H1 (cell line): Measurements from ENCODE around the gene NTN1. TPM values are rescaled to one million over a fixed set of nuclear protein-coding genes. Genes with fewer than 3 reads are reported as not detected.
"Not testable (repeated sequence)": the region's sequence is repeated elsewhere in the genome, so short reads cannot be mapped to it uniquely, and the experiment has no call there.

ENCODE experiments used
- CTCF ChIA-PET: fragments of 300-600 bp; sonication (Branson Sonifier 250); formaldehyde crosslinking; loops from one replicate; lab custom pipeline; 2021; ENCODE audit not compliant: partially characterized antibody; lab: Charles Lee
- POLR2A ChIA-PET: fragments of 300-600 bp; sonication (Branson Sonifier 250); formaldehyde crosslinking; loops from one replicate; lab custom pipeline; 2021; ENCODE audit warnings: inconsistent platforms; ENCODE audit not compliant: partially characterized antibody; lab: Charles Lee
- DNase-seq, 2 experiments: peaks; one replicate each; pipeline versions ENCODE4 v3.0.0 to v3.0.0-alpha.2; 2010 to 2022; ENCODE audit warnings: low spot score in 2 of 2, low read depth in 1 of 2, mixed read lengths in 1 of 2
- FAIRE-seq: peaks from 2 replicates; lab custom pipeline; 2011; peaks lifted over from hg19 to GRCh38; lab: Jason Lieb, UNC
- H2AFZ ChIP-seq: 2 replicates; pipeline ENCODE4 v1.8.1; 2012; ENCODE audit warnings: low read length, inconsistent platforms
- H2AK5ac ChIP-seq: 2 replicates; pipeline ENCODE4 v1.6.1; 2013; ENCODE audit warnings: low read depth, low read length
- H2BK120ac ChIP-seq: replicated peaks from 2 replicates; pipeline ENCODE3; 2013; ENCODE audit warnings: low read depth, low read length, inconsistent platforms
- H2BK12ac ChIP-seq: 2 replicates; pipeline ENCODE4 v1.6.1; 2013; ENCODE audit warnings: low read depth, low read length
- H2BK15ac ChIP-seq: 2 replicates; pipeline ENCODE4 v1.6.1; 2013; ENCODE audit warnings: low read length
- H2BK20ac ChIP-seq: 2 replicates; pipeline ENCODE4 v1.6.1; 2013; ENCODE audit warnings: low read length
- H2BK5ac ChIP-seq: 2 replicates; pipeline ENCODE4 v1.6.1; 2013; ENCODE audit warnings: low read depth, low read length
- H3K14ac ChIP-seq: 2 replicates; pipeline ENCODE4 v1.6.1; 2013; ENCODE audit warnings: inconsistent platforms; ENCODE audit not compliant: insufficient read length
- H3K18ac ChIP-seq: 2 replicates; pipeline ENCODE4 v1.6.1; 2013; ENCODE audit warnings: low read length; ENCODE audit errors: extremely low read depth
- H3K23ac ChIP-seq: 2 replicates; pipeline ENCODE4 v1.6.1; 2013; ENCODE audit warnings: inconsistent platforms; ENCODE audit not compliant: insufficient read length
- H3K23me2 ChIP-seq: 2 replicates; pipeline ENCODE4 v1.6.1; 2013; ENCODE audit warnings: low read depth, low read length
- H3K27ac ChIP-seq: 2 replicates; pipeline ENCODE4 v1.6.1; 2011; ENCODE audit warnings: low read depth, low read length, inconsistent platforms
- H3K27me3 ChIP-seq, 4 experiments: replicated peaks in 1 of 4; 1 replicate in 1 of 4; 2 replicates in 3 of 4; pipeline versions ENCODE4 v1.6.1 to v1.8.1; 2011 to 2013; ENCODE audit warnings: low read length in 3 of 4, mild to moderate bottlenecking in 3 of 4, inconsistent platforms in 2 of 4, mixed read lengths in 2 of 4, moderate library complexity in 1 of 4; ENCODE audit not compliant: control insufficient read depth in 3 of 4, insufficient read depth in 3 of 4; ENCODE audit errors: extremely low read depth in 1 of 4
- H3K36me3 ChIP-seq, 4 experiments: 2 replicates each; pipeline versions ENCODE4 v1.6.1 to v1.8.1; 2011 to 2013; ENCODE audit warnings: mild to moderate bottlenecking in 4 of 4, low read length in 3 of 4, moderate library complexity in 2 of 4, control low read depth in 1 of 4, inconsistent platforms in 1 of 4; ENCODE audit not compliant: insufficient read depth in 4 of 4, control insufficient read depth in 2 of 4
- H3K4ac ChIP-seq: replicated peaks from 2 replicates; pipeline ENCODE3; 2013; ENCODE audit warnings: low read length, low read depth, mixed read lengths, inconsistent platforms; ENCODE audit not compliant: insufficient read length
- H3K4me1 ChIP-seq, 4 experiments: replicated peaks in 1 of 4; 1 replicate in 1 of 4; 2 replicates in 3 of 4; pipeline versions ENCODE4 v1.6.1 to v1.8.1; 2011 to 2013; ENCODE audit warnings: low read length in 3 of 4, inconsistent platforms in 2 of 4, mixed read lengths in 1 of 4; ENCODE audit not compliant: insufficient read depth in 4 of 4, control insufficient read depth in 3 of 4
- H3K4me2 ChIP-seq, 2 experiments: 2 replicates each; pipeline versions ENCODE4 v1.6.1 to v1.8.1; 2011 to 2013; ENCODE audit warnings: low read depth in 2 of 2, low read length in 2 of 2, control low read depth in 1 of 2, inconsistent platforms in 1 of 2, mild to moderate bottlenecking in 1 of 2; ENCODE audit not compliant: insufficient read depth in 1 of 2
- H3K4me3 ChIP-seq, 4 experiments: fragments of 200-600, 300-600 bp in 1 of 4; sonication (generic), shearing (Covaris generic), sonication (Bioruptor Twin) in 1 of 4; 2 replicates each; pipeline versions ENCODE4 v1.5.1 to v1.8.1; 2011 to 2016; ENCODE audit warnings: low read length in 4 of 4, low read depth in 3 of 4, control low read depth in 2 of 4, inconsistent platforms in 2 of 4, mild to moderate bottlenecking in 2 of 4, mixed read lengths in 1 of 4, moderate library complexity in 1 of 4; ENCODE audit not compliant: insufficient read depth in 2 of 4; ENCODE audit errors: extremely low read depth in 1 of 4
- H3K56ac ChIP-seq: replicated peaks from 2 replicates; pipeline ENCODE3; 2013; ENCODE audit warnings: low read depth, mild to moderate bottlenecking, mixed read lengths, low read length, inconsistent platforms; ENCODE audit not compliant: insufficient read length
- H3K79me1 ChIP-seq: 2 replicates; pipeline ENCODE4 v1.6.1; 2013; ENCODE audit warnings: low read depth, low read length, control low read depth
- H3K79me2 ChIP-seq, 2 experiments: 2 replicates each; pipeline versions ENCODE4 v1.6.1 to v1.8.1; 2012 to 2013; ENCODE audit warnings: low read length in 2 of 2, mild to moderate bottlenecking in 2 of 2, inconsistent platforms in 1 of 2; ENCODE audit not compliant: insufficient read depth in 2 of 2, control insufficient read depth in 1 of 2
- H3K9ac ChIP-seq, 4 experiments: replicated peaks in 1 of 4; 1 replicate in 1 of 4; 2 replicates in 3 of 4; pipeline versions ENCODE4 v1.6.1 to v1.8.1; 2011 to 2013; ENCODE audit warnings: low read depth in 3 of 4, low read length in 3 of 4, control low read depth in 2 of 4, mild to moderate bottlenecking in 2 of 4, moderate library complexity in 2 of 4, inconsistent platforms in 1 of 4; ENCODE audit errors: extremely low read depth in 1 of 4
- H3K9me3 ChIP-seq, 2 experiments: 2 replicates each; pipeline versions ENCODE4 v1.6.1 to v1.8.1; 2012 to 2013; ENCODE audit warnings: mild to moderate bottlenecking in 2 of 2, moderate library complexity in 2 of 2, control low read depth in 1 of 2, inconsistent platforms in 1 of 2, low read depth in 1 of 2, low read length in 1 of 2, mixed read lengths in 1 of 2; ENCODE audit not compliant: insufficient read depth in 2 of 2
- H4K20me1 ChIP-seq, 2 experiments: replicated peaks in 1 of 2; 2 replicates each; pipeline versions ENCODE3 to v1.8.1; 2011 to 2013; ENCODE audit warnings: inconsistent platforms in 2 of 2, low read length in 2 of 2, mild to moderate bottlenecking in 1 of 2; ENCODE audit not compliant: insufficient read depth in 2 of 2, control insufficient read depth in 1 of 2
- H4K5ac ChIP-seq: 2 replicates; pipeline ENCODE4 v1.6.1; 2013; ENCODE audit warnings: low read length, low read depth, mixed read lengths, inconsistent platforms; ENCODE audit not compliant: insufficient read length
- H4K8ac ChIP-seq: 2 replicates; pipeline ENCODE4 v1.8.0; 2013; ENCODE audit warnings: mild to moderate bottlenecking, moderate library complexity, low read length, inconsistent platforms; ENCODE audit not compliant: insufficient read depth; ENCODE audit errors: extremely low read depth
- H4K91ac ChIP-seq: replicated peaks from 2 replicates; pipeline ENCODE3; 2013; ENCODE audit warnings: low read length, mixed read lengths, inconsistent platforms; ENCODE audit not compliant: insufficient read length
- WGBS, 2 experiments: shearing (Covaris generic) in 1 of 2; methylation state at CpG; one replicate each; pipeline versions ENCODE4 v1.1.6 to v1.1.7; 2013 to 2015; ENCODE audit warnings: low lambda C conversion rate in 2 of 2, mixed read lengths in 2 of 2, inconsistent platforms in 1 of 2, low coverage in 1 of 2, missing lambda C conversion rate in 1 of 2; ENCODE audit not compliant: insufficient replicate concordance in 2 of 2, insufficient coverage in 1 of 2, insufficient read length in 1 of 2; ENCODE audit errors: extremely low coverage in 1 of 2, missing lambda C conversion rate in 1 of 2; 5-methylcytosine and 5-hydroxymethylcytosine counted together
- polyA plus RNA-seq, 7 experiments: library from polyadenylated mRNA; depleted of rRNA in 3 of 7; stranded (reverse) in 5 of 7; unstranded in 2 of 7; fragments of >200 nt in 5 of 7; fragments of 200-250 nt in 2 of 7; gene quantifications; 1 replicate in 5 of 7; 2 replicates in 1 of 7; 4 replicates in 1 of 7; pipeline versions ENCODE4 v1.2.1 to v1.2.3, GENCODE V29; 2011 to 2013; ENCODE audit warnings: missing spikeins in 2 of 7, mixed read lengths in 2 of 7
- total RNA-seq: library from RNA; stranded (reverse); fragmentation: NEBNext Ultra II Directional; extraction: Animal tissue kit (Norgen Biotek cat#: 25700); gene quantifications from 2 replicates; pipeline ENCODE4 v1.2.1, GENCODE V29; 2021

The NTN1 gene
- total and polyA plus RNA-seq, 2 of the 8 experiments (the other 6 are each of a cell fraction or from before 2014, with no cell fraction given): 2.0 to 2.3 TPM

DNA sequence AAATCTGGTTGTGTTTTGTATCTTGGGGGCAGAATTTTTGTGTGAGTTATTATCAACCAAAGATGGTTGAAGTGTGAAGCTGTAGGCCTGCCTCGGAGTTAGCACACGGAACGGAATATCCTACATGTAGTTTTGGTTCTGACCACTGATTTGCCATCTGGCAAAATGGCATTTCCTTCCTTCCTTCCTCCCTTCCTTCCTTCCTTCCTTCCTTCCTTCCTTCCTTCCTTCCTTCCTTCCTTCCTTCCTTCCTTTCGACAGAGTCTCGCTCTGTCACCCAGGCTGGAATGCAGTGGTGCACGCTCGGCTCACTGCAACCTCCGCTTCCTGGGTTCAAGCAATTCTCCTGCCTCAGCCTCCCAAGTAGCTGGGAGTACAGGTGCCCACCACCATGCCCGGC is 85.0 kb downstream of the NTN1 start:
- H3K9me3 ChIP-seq, H3K4ac ChIP-seq, H4K91ac ChIP-seq, H3K79me2 ChIP-seq, H2BK15ac ChIP-seq, H3K23me2 ChIP-seq, H2BK120ac ChIP-seq, H3K23ac ChIP-seq, FAIRE-seq, H3K4me2 ChIP-seq, H4K8ac ChIP-seq, H3K18ac ChIP-seq, H4K5ac ChIP-seq, H2AFZ ChIP-seq, H3K14ac ChIP-seq, H3K4me3 ChIP-seq, H3K9ac ChIP-seq, H3K56ac ChIP-seq, H3K27me3 ChIP-seq, H3K79me1 ChIP-seq, DNase-seq, H2AK5ac ChIP-seq, H3K36me3 ChIP-seq, H4K20me1 ChIP-seq, H3K27ac ChIP-seq, H2BK5ac ChIP-seq: not testable (repeated sequence)
- CTCF ChIA-PET: interaction anchor here (1.1 to 2.3 kb wide), 2 partner anchors 9 to 111 kb away, joined by 3 to 8 read pairs; no protein-coding TSS in a partner anchor
- 93% methylated on average over 8 of the region's 9 CpGs; no CpG with 5 or more reads in 1 of the 2 experiments for WGBS, 2 experiments
- peak overlapping the region; percentile 98; the same call in 1 of the 2 replicates for H2BK20ac ChIP-seq
- POLR2A ChIA-PET: interaction anchor here (0.6 kb wide), 1 partner anchor 235 kb away, joined by 4 read pairs; no protein-coding TSS in a partner anchor
- peak overlapping the region; percentile 81; the same call in 1 of the 2 replicates for H2BK12ac ChIP-seq
- peaks cover 0 to 15% (median 3%) of the 10 kb centered on the region in 4 experiments; a peak in 4 of 7 replicates for H3K4me1 ChIP-seq
